Measurements from ENCODE around the gene CADM4. TPM values are rescaled to one million over a fixed set of nuclear protein-coding genes. Genes with fewer than 3 reads are reported as not detected.
"Not testable (repeated sequence)": the region's sequence is repeated elsewhere in the genome, so short reads cannot be mapped to it uniquely, and the experiment has no call there.

Gene CADM4
- total and polyA plus RNA-seq, 2 donors (not counting 1 experiment from before 2014, with no cell fraction given): 0.21 to 0.42 TPM

DNA sequence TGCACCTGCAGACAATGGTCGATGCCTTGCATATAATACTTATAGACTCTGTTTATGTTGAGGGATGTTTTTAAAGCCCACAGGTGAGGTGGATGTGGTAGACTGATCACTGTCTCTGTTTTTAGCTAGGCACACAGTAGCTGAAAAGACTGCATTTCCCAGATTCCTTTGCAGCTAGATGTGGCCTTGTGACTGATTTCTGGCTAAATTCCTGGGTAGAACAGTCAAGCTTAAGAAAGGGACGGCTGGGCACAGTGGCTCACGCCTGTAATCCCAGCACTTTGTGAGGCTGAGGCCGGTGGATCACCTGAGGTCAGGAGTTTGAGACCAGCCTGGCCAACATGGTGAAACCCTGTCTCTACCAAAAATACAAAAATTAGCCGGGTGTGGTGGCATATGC is 39.3 kb downstream of the CADM4 start:
- H3K27me3 ChIP-seq (replicated peaks in 1 of 4; ENCODE audit: control extremely low read depth in 1 of 4, control insufficient read depth in 3 of 4, insufficient read depth in 4 of 4, low read length in 3 of 4); H3K27ac Mint-ChIP-seq; H4K20me1 ChIP-seq (ENCODE audit: control insufficient read depth, insufficient read depth, low read length, poor library complexity, severe bottlenecking); DNase-seq; POLR2A ChIA-PET; H3K4me2 ChIP-seq (replicated peaks; ENCODE audit: low read depth, low read length, poor library complexity, severe bottlenecking); ATAC-seq (ENCODE audit: low read depth); intact Hi-C loops (cut with micrococcal nuclease); H3K9ac ChIP-seq (ENCODE audit: low read length); H3K9me3 Mint-ChIP-seq (ENCODE audit: insufficient read depth); H3K4me3 Mint-ChIP-seq; H3K4me3 ChIP-seq (ENCODE audit: control extremely low read depth in 1 of 5, extremely low read depth in 1 of 5, insufficient read depth in 1 of 5, low read depth in 2 of 5, low read length in 4 of 5); H3K9me3 ChIP-seq (ENCODE audit: control extremely low read depth in 1 of 3, control insufficient read depth in 2 of 3, insufficient read depth in 1 of 3, low read length in 2 of 3); H2AFZ ChIP-seq (ENCODE audit: insufficient read depth, low read depth, low read length, poor library complexity, severe bottlenecking); H3K27me3 Mint-ChIP-seq; H3K27ac ChIP-seq (ENCODE audit: low read length in 2 of 2): not testable (repeated sequence)
- H3K4me1 ChIP-seq (ENCODE audit: control insufficient read depth in 2 of 2, insufficient read depth in 2 of 2, low read length in 2 of 2): peaks cover 27 to 33% of the 10 kb centered on the region in 2 donors
- WGBS (ENCODE audit: insufficient coverage): 100% methylated on average over 1 of the region's 5 CpGs
- peaks cover 37% of the 10 kb centered on the region for H3K79me2 ChIP-seq (ENCODE audit: control insufficient read depth, insufficient read depth, low read length)
- H3K4me1 Mint-ChIP-seq: peaks cover 44% of the 10 kb centered on the region
- CTCF ChIA-PET: interaction anchor here (1.1 to 1.3 kb wide), 3 partner anchors 18 to 45 kb away, joined by 3 to 6 read pairs (median 4); no protein-coding TSS in a partner anchor
- H3K36me3 ChIP-seq (replicated peaks in 1 of 2; ENCODE audit: control extremely low read depth in 1 of 2, control insufficient read depth in 1 of 2, extremely low read depth in 1 of 2, insufficient read depth in 2 of 2, low read length in 1 of 2): peaks cover 0 to 31% of the 10 kb centered on the region in 2 experiments

DNA sequence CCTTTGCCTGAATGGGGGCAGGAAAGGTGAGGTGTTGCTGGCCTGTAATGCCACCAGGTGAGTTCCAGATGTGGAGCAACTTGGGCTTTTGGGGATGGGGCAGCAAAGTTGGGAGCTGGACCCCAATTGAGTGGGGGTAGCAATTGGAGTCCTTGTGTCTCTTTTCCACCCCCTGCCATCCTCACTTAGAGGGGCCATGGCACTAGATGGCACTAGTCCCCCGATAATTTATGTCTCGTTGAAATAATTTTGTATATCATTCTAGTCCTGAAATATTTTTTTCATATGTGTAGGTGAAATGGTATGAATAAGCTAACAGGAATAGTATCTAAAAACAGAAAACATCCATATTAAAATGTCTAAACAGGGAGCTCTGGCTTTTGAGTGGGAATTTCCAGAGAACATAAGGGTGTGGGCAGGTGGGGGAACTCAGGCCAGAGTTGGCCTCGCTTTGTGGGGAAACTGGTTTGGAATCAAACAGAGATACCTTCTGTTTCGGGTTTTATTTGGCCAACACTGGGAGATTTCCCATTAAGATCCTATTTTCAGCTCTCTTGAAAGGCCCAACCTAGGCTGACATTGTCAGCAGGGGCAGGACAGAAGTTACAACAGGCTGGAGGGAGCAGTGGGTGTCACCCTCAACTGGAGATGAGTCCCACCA is 39.9 kb downstream of the CADM4 start:
- intact Hi-C loops (cut with micrococcal nuclease): no loop called here

More for the DNA sequence above, 39.9 kb downstream of the CADM4 start:
- Mint-ChIP-seq H3K9me3 (ENCODE audit: insufficient read depth) (no peaks in the 10 kb centered on the region), H3K4me3 (no peak overlapping the region), H3K4me1 (peaks cover 44% of the 10 kb centered on the region), H3K27me3 (no peaks in the 10 kb centered on the region), H3K27ac (no peak overlapping the region)
- no peak for ATAC-seq (ENCODE audit: low read depth)
- no peak overlapping the region for H3K9ac ChIP-seq (ENCODE audit: low read length)
- TF ChIP-seq EZH2 (IDR thresholded peaks at IDR 0.05; ENCODE audit: borderline replicate concordance, insufficient read depth, low read depth, low read length, poor library complexity, severe bottlenecking): no peak
- TF ChIP-seq, protein P1, sequence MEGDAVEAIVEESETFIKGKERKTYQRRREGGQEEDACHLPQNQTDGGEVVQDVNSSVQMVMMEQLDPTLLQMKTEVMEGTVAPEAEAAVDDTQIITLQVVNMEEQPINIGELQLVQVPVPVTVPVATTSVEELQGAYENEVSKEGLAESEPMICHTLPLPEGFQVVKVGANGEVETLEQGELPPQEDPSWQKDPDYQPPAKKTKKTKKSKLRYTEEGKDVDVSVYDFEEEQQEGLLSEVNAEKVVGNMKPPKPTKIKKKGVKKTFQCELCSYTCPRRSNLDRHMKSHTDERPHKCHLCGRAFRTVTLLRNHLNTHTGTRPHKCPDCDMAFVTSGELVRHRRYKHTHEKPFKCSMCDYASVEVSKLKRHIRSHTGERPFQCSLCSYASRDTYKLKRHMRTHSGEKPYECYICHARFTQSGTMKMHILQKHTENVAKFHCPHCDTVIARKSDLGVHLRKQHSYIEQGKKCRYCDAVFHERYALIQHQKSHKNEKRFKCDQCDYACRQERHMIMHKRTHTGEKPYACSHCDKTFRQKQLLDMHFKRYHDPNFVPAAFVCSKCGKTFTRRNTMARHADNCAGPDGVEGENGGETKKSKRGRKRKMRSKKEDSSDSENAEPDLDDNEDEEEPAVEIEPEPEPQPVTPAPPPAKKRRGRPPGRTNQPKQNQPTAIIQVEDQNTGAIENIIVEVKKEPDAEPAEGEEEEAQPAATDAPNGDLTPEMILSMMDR (IDR thresholded peaks at IDR 0.05): no peak
- H2AFZ ChIP-seq (ENCODE audit: insufficient read depth, low read depth, low read length, poor library complexity, severe bottlenecking): no peak overlapping the region
- no peak overlapping the region for H3K4me3 ChIP-seq (ENCODE audit: control extremely low read depth in 1 of 5, extremely low read depth in 1 of 5, insufficient read depth in 1 of 5, low read depth in 2 of 5, low read length in 4 of 5)
- POLR2A ChIA-PET: no interaction called here
- no peak for DNase-seq
- no peaks in the 10 kb centered on the region for H3K9me3 ChIP-seq (ENCODE audit: control extremely low read depth in 1 of 3, control insufficient read depth in 2 of 3, insufficient read depth in 1 of 3, low read length in 2 of 3)
- no peak overlapping the region for H3K4me2 ChIP-seq (replicated peaks; ENCODE audit: low read depth, low read length, poor library complexity, severe bottlenecking)
- peaks cover 42% of the 10 kb centered on the region for H3K79me2 ChIP-seq (ENCODE audit: control insufficient read depth, insufficient read depth, low read length)
- CTCF ChIA-PET: interaction anchor here (0.6 to 1.3 kb wide), 5 partner anchors 18 to 45 kb away, joined by 3 to 6 read pairs (median 3); no protein-coding TSS in a partner anchor
- no peaks in the 10 kb centered on the region for H4K20me1 ChIP-seq (ENCODE audit: control insufficient read depth, insufficient read depth, low read length, poor library complexity, severe bottlenecking)
- WGBS (ENCODE audit: insufficient coverage): 100% methylated on average over 1 of the region's 4 CpGs
- no peak overlapping the region for H3K27ac ChIP-seq (ENCODE audit: low read length in 2 of 2)
- peaks cover 27 to 39% of the 10 kb centered on the region in 2 donors for H3K4me1 ChIP-seq (ENCODE audit: control insufficient read depth in 2 of 2, insufficient read depth in 2 of 2, low read length in 2 of 2)
- peaks cover 0 to 31% of the 10 kb centered on the region in 2 experiments for H3K36me3 ChIP-seq (replicated peaks in 1 of 2; ENCODE audit: control extremely low read depth in 1 of 2, control insufficient read depth in 1 of 2, extremely low read depth in 1 of 2, insufficient read depth in 2 of 2, low read length in 1 of 2)
- no peaks in the 10 kb centered on the region for H3K27me3 ChIP-seq (replicated peaks in 1 of 4; ENCODE audit: control extremely low read depth in 1 of 4, control insufficient read depth in 3 of 4, insufficient read depth in 4 of 4, low read length in 3 of 4)
